Bladder microvascular endothelial cell (primary cell): ENCODE data around the gene PEX12. TPM values are rescaled to one million over a fixed set of nuclear protein-coding genes. Genes with fewer than 3 reads are reported as not detected.

Experiments
- total RNA-seq: library from RNA; depleted of rRNA; stranded (reverse); fragments of >200 nt; gene quantifications from 2 replicates; pipeline ENCODE4 v1.2.3, GENCODE V29; 2014

The PEX12 gene
- 2.1 and 4.1 TPM in 2 replicates for total RNA-seq

DNA sequence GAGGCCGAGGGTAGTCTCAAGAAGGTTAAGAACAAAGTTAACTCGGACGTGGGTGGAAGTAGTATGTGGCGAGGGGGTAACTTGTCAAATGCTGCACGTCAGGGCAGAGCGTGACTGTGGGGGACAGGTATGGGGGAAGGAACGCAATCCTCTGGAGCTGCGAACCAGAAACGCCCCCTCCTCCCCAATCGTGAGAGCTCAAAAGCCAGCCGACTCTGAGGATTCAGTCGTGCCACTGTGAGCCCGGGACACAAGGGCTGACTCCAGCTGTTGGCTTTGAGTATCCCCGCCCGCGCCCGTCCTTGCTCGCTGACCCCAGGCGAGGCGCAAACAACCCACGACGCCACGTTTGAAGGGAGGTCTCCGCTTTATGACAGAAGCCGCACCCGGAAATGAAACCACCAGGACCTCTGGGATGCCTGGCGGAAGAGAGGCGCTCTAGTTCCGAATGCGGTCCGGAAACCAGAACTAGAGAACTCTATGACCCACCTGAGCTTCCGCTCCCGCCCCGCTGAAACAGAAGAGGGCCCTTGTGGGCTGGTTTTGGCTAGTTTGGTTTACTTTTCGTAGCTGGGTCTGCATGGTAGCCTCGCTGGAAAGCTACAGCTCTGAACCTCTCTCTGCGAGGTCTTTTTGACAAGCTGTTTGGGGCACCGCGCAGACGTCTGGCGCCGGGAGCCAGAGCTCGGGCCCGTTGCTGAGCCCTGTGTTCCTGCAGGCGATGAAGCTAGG, at the start of gene PEX12:
Gene PEX12 (minus strand): TSS at position 375 of the 732 bp plus-strand sequence. CDS start 550 bp downstream, outside the sequence.

DNA sequence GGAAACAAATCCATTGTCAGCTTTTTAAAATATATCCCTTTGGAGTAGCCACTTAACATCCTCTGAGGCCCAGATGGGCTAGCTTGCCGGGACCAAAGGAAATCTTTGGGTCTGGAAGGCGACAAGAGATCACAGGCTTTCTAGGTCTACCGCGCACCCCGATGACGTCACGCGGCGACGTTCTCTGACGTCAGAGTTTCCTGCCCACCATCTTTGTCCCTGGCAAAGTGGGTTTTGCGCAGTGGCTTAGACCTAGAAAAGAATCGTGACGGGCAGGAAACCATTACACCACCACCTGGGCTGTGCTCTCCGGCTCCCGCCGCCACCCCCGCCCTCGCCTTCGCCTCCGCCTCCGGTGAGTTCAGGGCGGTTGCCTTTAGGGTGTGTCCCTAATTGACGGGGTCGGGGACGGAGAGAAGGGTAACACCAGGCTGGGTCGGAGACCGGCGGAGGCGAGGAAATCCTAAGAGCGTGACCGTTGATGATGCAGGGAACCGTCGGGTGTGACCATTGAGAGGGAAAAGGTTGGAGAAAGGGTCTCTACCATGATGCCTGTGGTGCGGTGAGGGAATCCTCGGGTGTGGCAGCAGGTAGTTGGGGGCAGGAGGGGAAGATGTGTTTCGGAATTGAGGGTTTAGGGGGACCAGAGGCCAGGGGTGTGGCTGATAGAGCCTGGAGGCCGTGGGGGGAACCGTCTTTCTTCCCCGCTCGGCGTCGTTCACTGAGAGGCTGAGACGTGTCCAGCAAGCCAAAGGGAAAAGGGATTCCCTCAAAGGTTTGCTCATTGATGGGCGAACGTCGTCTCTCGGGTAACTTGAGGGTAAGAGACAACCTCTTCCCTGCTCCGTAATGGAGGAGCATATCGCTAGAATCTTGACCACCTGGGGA, 8.9 kb upstream of the PEX12 start, which contains the start of gene AP2B1:
Gene AP2B1 (plus strand): TSS at position 249 of the 888 bp plus-strand sequence. CDS start 6,709 bp downstream, outside the sequence.

DNA sequence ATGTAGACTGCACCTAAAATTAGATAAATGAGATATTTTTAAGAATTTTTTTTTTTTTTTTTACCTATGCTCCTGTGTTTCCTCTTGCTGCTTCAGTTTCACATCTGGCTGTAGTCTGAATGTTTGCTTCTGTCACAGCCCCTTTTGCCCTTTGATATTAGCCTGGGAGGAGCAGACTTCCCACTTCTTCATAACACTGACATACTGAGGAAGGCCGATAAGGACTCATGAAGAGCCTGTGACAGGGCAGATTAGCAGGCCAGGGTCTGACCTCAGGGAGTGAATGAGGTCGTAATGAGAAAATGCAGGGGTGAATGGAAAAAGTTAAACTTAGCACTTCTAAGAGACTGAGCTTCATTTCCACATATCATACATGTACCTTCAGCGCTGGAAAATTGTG, 17.7 kb downstream of the PEX12 start, which contains the start of gene SLFN14:
Gene SLFN14 (minus strand): TSS at position 117 of the 400 bp plus-strand sequence. CDS start 2,757 bp downstream, outside the sequence.

DNA sequence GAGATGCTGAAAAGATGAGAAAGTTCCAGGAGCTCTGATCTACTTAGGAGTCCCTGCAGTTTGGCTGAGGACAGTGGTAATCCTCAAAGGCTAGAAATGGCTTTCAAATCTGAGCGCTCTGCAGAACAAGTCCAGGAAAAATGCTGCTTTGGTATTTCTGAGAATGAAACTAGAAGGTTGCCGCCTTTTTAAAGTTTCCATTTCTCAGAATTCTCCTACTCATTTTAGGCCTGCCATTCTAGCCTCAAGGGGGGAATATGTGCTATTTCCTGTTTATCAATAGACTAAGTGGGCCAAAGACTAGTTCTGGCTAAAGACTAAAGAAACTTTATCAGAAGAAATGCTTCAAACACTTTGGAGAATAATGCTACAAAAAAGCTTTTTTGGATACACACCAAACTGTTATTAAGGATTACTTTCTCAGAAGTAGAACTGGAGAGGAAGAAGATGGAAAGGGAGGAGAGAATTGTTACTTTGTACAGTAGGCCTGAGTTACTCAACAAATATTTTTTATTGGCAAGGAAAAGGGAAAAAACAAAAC, 40.7 kb downstream of the PEX12 start, which contains the start of gene SLFN12L:
Gene SLFN12L (minus strand): TSS at position 78 of the 541 bp plus-strand sequence. CDS start 15,314 bp downstream, outside the sequence.

Other genes starting within 250 kb of the PEX12 start
- gene SLFN11, start 204.9 kb downstream of the PEX12 start, total RNA-seq, result 70.3 and 80.1 TPM in 2 replicates
- 36.1 and 87.1 TPM in 2 replicates for gene SLFN12, start 146.1 kb downstream of the PEX12 start, total RNA-seq
- gene SLFN13, start 129.8 kb downstream of the PEX12 start, total RNA-seq, result 2.6 and 6.2 TPM in 2 replicates
- 0.16 and 0.25 TPM in 2 replicates for gene SLFN12L, start 40.9 kb downstream of the PEX12 start, total RNA-seq
- not detected in 2 replicates for gene SLFN14, start 17.8 kb downstream of the PEX12 start, total RNA-seq
- gene AP2B1, start 8.8 kb upstream of the PEX12 start, total RNA-seq, result 84.2 and 152 TPM in 2 replicates
- 0.57 TPM in 1 of 2 replicates, not detected in the other for gene RASL10B, start 153.1 kb upstream of the PEX12 start, total RNA-seq
- not detected in 2 replicates for gene GAS2L2, start 174.7 kb upstream of the PEX12 start, total RNA-seq
- not detected in 2 replicates for gene C17orf50, start 182.3 kb upstream of the PEX12 start, total RNA-seq
- 11.0 and 11.3 TPM in 2 replicates for gene MMP28, start 217.1 kb upstream of the PEX12 start, total RNA-seq
- 41.4 and 138 TPM in 2 replicates for gene TAF15, start 230.9 kb upstream of the PEX12 start, total RNA-seq